BJ (cell line): Measurements from ENCODE around the gene ATG7. TPM values are rescaled to one million over a fixed set of nuclear protein-coding genes. Genes with fewer than 3 reads are reported as not detected.
"Not testable (repeated sequence)": the region's sequence is repeated elsewhere in the genome, so short reads cannot be mapped to it uniquely, and the experiment has no call there.

Source experiments
- CTCF ChIA-PET: fragments of 350-600 bp; formaldehyde crosslinking; extraction: SDS; loops from one replicate; lab custom pipeline; 2021; ENCODE audit warnings: antibody characterized with exemption, inconsistent platforms; lab: Yijun Ruan, JAX
- POLR2A ChIA-PET: fragments of 300-600 bp; sonication (Branson Sonifier 250); formaldehyde crosslinking; extraction: SDS; loops from one replicate; lab custom pipeline; 2021; ENCODE audit warnings: antibody characterized with exemption; lab: Charles Lee
- DNase-seq: peaks from one replicate; pipeline ENCODE4 v3.0.0-alpha.2; 2011; ENCODE audit warnings: low read depth
- H3K27me3 ChIP-seq: 2 replicates; pipeline ENCODE4 v1.6.0; 2011; ENCODE audit warnings: low read length; ENCODE audit not compliant: control insufficient read depth, insufficient read depth
- H3K36me3 ChIP-seq: 2 replicates; pipeline ENCODE4 v1.5.1; 2011; ENCODE audit warnings: low read length; ENCODE audit not compliant: control insufficient read depth, insufficient read depth
- H3K4me3 ChIP-seq: 2 replicates; pipeline ENCODE4 v1.5.1; 2011; ENCODE audit warnings: low read depth, mild to moderate bottlenecking, control low read depth, low read length
- CTCF ChIP-seq: IDR thresholded peaks from 2 replicates; pipeline ENCODE4 v1.5.1; 2011; ENCODE audit warnings: low read depth, mild to moderate bottlenecking, control low read depth, inconsistent platforms, low read length, moderate library complexity; ENCODE audit not compliant: insufficient read depth
- polyA plus RNA-seq: library from polyadenylated mRNA; depleted of rRNA; stranded (reverse); fragments of >200 nt; gene quantifications from 2 replicates; pipeline ENCODE4 v1.2.3, GENCODE V29; 2011

ATG7 gene
- polyA plus RNA-seq, 1 experiment: 26.2 TPM

- no peak for DNase-seq
- ChIA-PET CTCF (interaction anchor here (0.7 kb wide), 1 partner anchor 20 kb away, joined by 4 read pairs; no protein-coding TSS in a partner anchor), POLR2A (no interaction called here)
- H3K4me3 ChIP-seq: no peak overlapping the region
- H3K36me3 ChIP-seq: no peaks in the 10 kb centered on the region
- no peak for TF ChIP-seq CTCF
- H3K27me3 ChIP-seq: no peaks in the 10 kb centered on the region
Measured at GRCh38 chr3:11479221-11479620, 207.0 kb downstream of the ATG7 start.

- no peaks in the 10 kb centered on the region for H3K36me3 ChIP-seq
- no peak for TF ChIP-seq CTCF
- ChIA-PET CTCF (interaction anchor here (1.0 kb wide), 1 partner anchor 12 kb away, joined by 3 read pairs; no protein-coding TSS in a partner anchor), POLR2A (no interaction called here)
- no peaks in the 10 kb centered on the region for H3K27me3 ChIP-seq
- H3K4me3 ChIP-seq: no peak overlapping the region
- no peak for DNase-seq
Measured at GRCh38 chr3:11480663-11481298, 208.6 kb downstream of the ATG7 start.

- no peak for TF ChIP-seq CTCF
- Histone ChIP-seq H3K4me3 (no peak overlapping the region), H3K36me3 (no peaks in the 10 kb centered on the region), H3K27me3 (no peaks in the 10 kb centered on the region)
- ChIA-PET POLR2A (no interaction called here), CTCF (interaction anchor here (0.6 to 1.1 kb wide), 4 partner anchors 13 to 170 kb away, joined by 3 read pairs; no protein-coding TSS in a partner anchor)
- no peak for DNase-seq
Measured at GRCh38 chr3:11481556-11481955, 209.4 kb downstream of the ATG7 start.

- H3K36me3 ChIP-seq: no peaks in the 10 kb centered on the region
- CTCF ChIA-PET: interaction anchor here (0.6 to 1.1 kb wide), 4 partner anchors 13 to 169 kb away, joined by 3 read pairs; no protein-coding TSS in a partner anchor
- POLR2A ChIA-PET: no interaction called here
- no peak overlapping the region for H3K4me3 ChIP-seq
- TF ChIP-seq CTCF: no peak
- no peak for DNase-seq
- H3K27me3 ChIP-seq: no peaks in the 10 kb centered on the region
Measured at GRCh38 chr3:11482021-11482420, 209.8 kb downstream of the ATG7 start.

GRCh38 chr3:11488356-11488755 is 216.2 kb downstream of the ATG7 start:
- DNase-seq, H3K4me3 ChIP-seq, POLR2A ChIA-PET, H3K36me3 ChIP-seq, H3K27me3 ChIP-seq, CTCF ChIA-PET: not testable (repeated sequence)
